Esophagus squamous epithelium (tissue), 4 donors: ENCODE measurements around the gene SPTLC2.

ENCODE experiments used
- POLR2A ChIP-seq, 4 donors: fragments of 450-650 bp; IDR thresholded peaks; one replicate each; pipeline ENCODE4 v1.6.1; 2017; ENCODE audit warnings: antibody characterized with exemption in 4 of 4, mild to moderate bottlenecking in 4 of 4, moderate library complexity in 3 of 4
- TF ChIP-seq, protein P1 (sequence below), 6 experiments: fragments of 450-650 bp in 4 of 6; fragments of 200-600 bp in 2 of 6; sonication (generic) in 2 of 6; IDR thresholded peaks; one replicate each; pipeline ENCODE4 v1.5.1; 2016 to 2019; ENCODE audit warnings: antibody characterized with exemption in 6 of 6, mild to moderate bottlenecking in 4 of 6, moderate library complexity in 4 of 6

DNA sequence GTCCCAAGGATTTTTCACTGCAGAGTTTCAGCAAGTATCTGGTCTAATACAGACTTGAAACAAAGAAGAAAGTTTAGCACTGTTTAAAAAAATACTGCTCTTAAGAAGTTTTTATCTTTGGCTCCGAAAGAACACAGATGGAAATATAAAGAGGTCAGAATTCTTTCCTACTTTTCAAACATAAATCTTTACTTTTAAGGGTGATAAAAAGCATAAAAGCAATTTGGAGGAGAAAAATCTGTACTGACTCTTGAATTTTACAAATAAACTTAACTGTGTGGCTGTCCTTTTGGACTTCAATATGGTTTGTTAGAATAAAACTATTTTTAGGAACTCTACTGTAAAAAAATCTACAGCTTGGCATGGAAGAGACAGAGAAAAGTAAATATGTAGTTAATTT is 90.2 kb downstream of the SPTLC2 start:
- TF ChIP-seq, protein P1, sequence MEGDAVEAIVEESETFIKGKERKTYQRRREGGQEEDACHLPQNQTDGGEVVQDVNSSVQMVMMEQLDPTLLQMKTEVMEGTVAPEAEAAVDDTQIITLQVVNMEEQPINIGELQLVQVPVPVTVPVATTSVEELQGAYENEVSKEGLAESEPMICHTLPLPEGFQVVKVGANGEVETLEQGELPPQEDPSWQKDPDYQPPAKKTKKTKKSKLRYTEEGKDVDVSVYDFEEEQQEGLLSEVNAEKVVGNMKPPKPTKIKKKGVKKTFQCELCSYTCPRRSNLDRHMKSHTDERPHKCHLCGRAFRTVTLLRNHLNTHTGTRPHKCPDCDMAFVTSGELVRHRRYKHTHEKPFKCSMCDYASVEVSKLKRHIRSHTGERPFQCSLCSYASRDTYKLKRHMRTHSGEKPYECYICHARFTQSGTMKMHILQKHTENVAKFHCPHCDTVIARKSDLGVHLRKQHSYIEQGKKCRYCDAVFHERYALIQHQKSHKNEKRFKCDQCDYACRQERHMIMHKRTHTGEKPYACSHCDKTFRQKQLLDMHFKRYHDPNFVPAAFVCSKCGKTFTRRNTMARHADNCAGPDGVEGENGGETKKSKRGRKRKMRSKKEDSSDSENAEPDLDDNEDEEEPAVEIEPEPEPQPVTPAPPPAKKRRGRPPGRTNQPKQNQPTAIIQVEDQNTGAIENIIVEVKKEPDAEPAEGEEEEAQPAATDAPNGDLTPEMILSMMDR (IDR thresholded peaks at IDR 0.05) = no peak
- TF ChIP-seq POLR2A (IDR thresholded peaks at IDR 0.05) = no peak
